A549 (cell line): ENCODE measurements around the gene NFIX. TPM values are rescaled to one million over a fixed set of nuclear protein-coding genes. Genes with fewer than 3 reads are reported as not detected.

Experiments
- ATAC-seq, 2 experiments: fragments of 200-7000 bp in 1 of 2; fragments of >200 bp in 1 of 2; cut with Nextera tagmentation in 1 of 2; cut with Tn5 transposase in 1 of 2; 3 replicates each; pipeline versions ENCODE4 v1.8.0 to v1.9.1; 2018 to 2020; ENCODE audit warnings: mild to moderate bottlenecking in 1 of 2, moderate library complexity in 1 of 2
- CTCF ChIA-PET: fragments of 300-600 bp; sonication (Branson Sonifier 250); formaldehyde crosslinking; extraction: SDS; loops from one replicate; lab custom pipeline; 2021; ENCODE audit warnings: antibody characterized with exemption, inconsistent platforms; lab: Yijun Ruan, JAX
- POLR2A ChIA-PET: fragments of 350-600 bp; formaldehyde crosslinking; extraction: SDS; loops from one replicate; lab custom pipeline; 2021; ENCODE audit warnings: antibody characterized with exemption, inconsistent platforms; lab: Yijun Ruan, JAX
- DNase-seq, 2 experiments: peaks; one replicate each; pipeline versions ENCODE4 v3.0.0 to v3.0.0-alpha.2; 2011 to 2016; ENCODE audit warnings: low read depth in 1 of 2, low spot score in 1 of 2
- FAIRE-seq: peaks from 2 replicates; lab custom pipeline; 2011; peaks lifted over from hg19 to GRCh38; lab: Jason Lieb, UNC
- H3K27ac ChIP-seq, 2 experiments: fragments of >200 bp; sonication (Bioruptor Twin); formaldehyde crosslinking; 3 replicates each; pipeline ENCODE4 v1.5.1; 2016 to 2017
- H3K4me1 ChIP-seq: fragments of >200 bp; sonication (Bioruptor Twin); formaldehyde crosslinking; 3 replicates; pipeline ENCODE4 v1.6.1; 2016
- H3K4me2 ChIP-seq: fragments of >200 bp; sonication (Bioruptor Twin); formaldehyde crosslinking; 3 replicates; pipeline ENCODE4 v1.6.1; 2016
- H3K4me3 ChIP-seq: fragments of >200 bp; sonication (Bioruptor Twin); formaldehyde crosslinking; 3 replicates; pipeline ENCODE4 v1.5.1; 2016
- H3K9me3 ChIP-seq: fragments of >200 bp; sonication (Bioruptor Twin); formaldehyde crosslinking; 3 replicates; pipeline ENCODE4 v1.6.1; 2016
- ATOH8 ChIP-seq: fragments of 250-450 bp; sonication (Bioruptor Pico); IDR thresholded peaks from 2 replicates; pipeline ENCODE4 v1.5.0; 2020; ENCODE audit warnings: low read depth, mild to moderate bottlenecking, moderate library complexity
- BHLHE40 ChIP-seq: IDR thresholded peaks from 2 replicates; pipeline ENCODE4 v1.6.1; 2012; ENCODE audit warnings: low read depth, low read length, inconsistent platforms
- CHD2 ChIP-seq: fragments of 150-350 bp; IDR thresholded peaks from 2 replicates; pipeline ENCODE4 v1.6.1; 2014; ENCODE audit warnings: low read length; ENCODE audit not compliant: partially characterized antibody
- FOSB ChIP-seq: fragments of 250-450 bp; sonication (Bioruptor Pico); IDR thresholded peaks from 2 replicates; pipeline ENCODE4 v1.5.0; 2020; ENCODE audit warnings: mild to moderate bottlenecking, moderate library complexity
- GATA3 ChIP-seq: IDR thresholded peaks from 2 replicates; pipeline ENCODE4 v1.6.1; 2012; ENCODE audit warnings: borderline replicate concordance
- HOXB13 ChIP-seq: fragments of 250-450 bp; sonication (Bioruptor Pico); IDR thresholded peaks from 2 replicates; pipeline ENCODE4 v1.5.0; 2020; ENCODE audit warnings: low read depth, mild to moderate bottlenecking, moderate library complexity
- HOXB5 ChIP-seq: fragments of 250-450 bp; sonication (Bioruptor Pico); IDR thresholded peaks from 2 replicates; pipeline ENCODE4 v1.5.0; 2020; ENCODE audit warnings: mild to moderate bottlenecking, moderate library complexity
- JUN ChIP-seq, 2 experiments: fragments of >200 bp; sonication (Bioruptor Twin); formaldehyde crosslinking; IDR thresholded peaks; 2 replicates in 1 of 2; 3 replicates in 1 of 2; pipeline ENCODE4 v1.6.1; 2016 to 2017
- MAX ChIP-seq: IDR thresholded peaks from 2 replicates; pipeline ENCODE4 v1.6.1; 2012
- MYC ChIP-seq: IDR thresholded peaks from 2 replicates; pipeline ENCODE4 v1.6.1; 2012; ENCODE audit warnings: mild to moderate bottlenecking, inconsistent platforms, low read length, improper control_type of control experiment, borderline replicate concordance
- NFE2L2 ChIP-seq: fragments of 150-350 bp; conservative IDR thresholded peaks from 2 replicates; pipeline ENCODE4 v1.6.1; 2014; ENCODE audit warnings: low read length
- POLR2A ChIP-seq: IDR thresholded peaks from 2 replicates; pipeline ENCODE4 v1.6.1; 2012; ENCODE audit warnings: mild to moderate bottlenecking, low read length
- POLR2AphosphoS2 ChIP-seq: conservative IDR thresholded peaks from 2 replicates; pipeline ENCODE4 v1.6.1; 2012; ENCODE audit warnings: low read length, improper control_type of control experiment, inconsistent platforms
- RAD21 ChIP-seq, 2 experiments: fragments of >200 bp in 1 of 2; sonication (Bioruptor Twin) in 1 of 2; formaldehyde crosslinking in 1 of 2; IDR thresholded peaks in 1 of 2; conservative IDR thresholded peaks in 1 of 2; 2 replicates in 1 of 2; 3 replicates in 1 of 2; pipeline ENCODE4 v1.6.1; 2012 to 2018; ENCODE audit warnings: inconsistent platforms in 1 of 2
- RARB ChIP-seq: fragments of 250-450 bp; sonication (Bioruptor Pico); IDR thresholded peaks from 2 replicates; pipeline ENCODE4 v1.8.0; 2021; ENCODE audit warnings: mild to moderate bottlenecking, moderate library complexity
- RCOR1 ChIP-seq: fragments of 150-350 bp; IDR thresholded peaks from 2 replicates; pipeline ENCODE4 v1.6.1; 2014; ENCODE audit warnings: antibody characterized with exemption, low read length, low read depth
- RFX5 ChIP-seq: fragments of 450-650 bp; IDR thresholded peaks from 2 replicates; pipeline ENCODE4 v1.7.1; 2014; ENCODE audit warnings: antibody characterized with exemption, mild to moderate bottlenecking, moderate library complexity
- ZFP36 ChIP-seq: fragments of 450-650 bp; IDR thresholded peaks from 2 replicates; pipeline ENCODE4 v1.6.1; 2014; ENCODE audit warnings: borderline replicate concordance; ENCODE audit not compliant: partially characterized antibody
- ZSCAN20 ChIP-seq: fragments of 250-450 bp; sonication (Bioruptor Pico); IDR thresholded peaks from 2 replicates; pipeline ENCODE4 v1.8.0; 2022; ENCODE audit warnings: mild to moderate bottlenecking, moderate library complexity
- WGBS: methylation state at CpG from one replicate; pipeline ENCODE4 v1.1.6; 2017; ENCODE audit errors: missing lambda C conversion rate; 5-methylcytosine and 5-hydroxymethylcytosine counted together
- polyA plus RNA-seq, 4 experiments: library from polyadenylated mRNA; depleted of rRNA in 3 of 4; stranded (reverse); fragments of >200 nt; fragmentation: RNase III in 1 of 4; extraction: RNeasy Plus Mini Kit Qiagen cat#74134 plus additional on column Dnase treatment in 1 of 4; gene quantifications; 2 replicates in 3 of 4; 3 replicates in 1 of 4; pipeline ENCODE4 v1.2.3, GENCODE V29; 2011 to 2017

The NFIX gene
- polyA plus RNA-seq, 2 of the 4 experiments (the other 2 are of a cell fraction) = 0.52 to 3.0 TPM

GRCh38 chr19:12983542-12984142 is 11.6 kb upstream of the NFIX start (continued):
- TF ChIP-seq FOSB (CRISPR knock-in tag) (no peak), NFE2L2 (no peak), BHLHE40 (peak; percentile 67), RAD21 (conservative IDR thresholded peaks at IDR 0.05 in 1 of 2, IDR thresholded peaks at IDR 0.05 in 1 of 2) (peak; percentile 57 to 76), HOXB5 (peak; percentile 81), ZSCAN20 (CRISPR knock-in tag) (no peak), ATOH8 (no peak), GATA3 (no peak)

GRCh38 chr19:12984143-12984627 is 11.1 kb upstream of the NFIX start:
- no peak for ATAC-seq
- 88% methylated on average over 3 of the region's 3 CpGs for WGBS
- CTCF ChIA-PET = interaction anchor here (0.6 to 16.3 kb wide), 24 partner anchors 9 to 279 kb away, joined by 3 to 309 read pairs (median 4); no protein-coding TSS in a partner anchor

GRCh38 chr19:12984683-12985048 is 10.6 kb upstream of the NFIX start:
- FAIRE-seq = no peak
- CTCF ChIA-PET = interaction anchor here (0.8 to 16.3 kb wide), 8 partner anchors 9 to 108 kb away, joined by 3 to 309 read pairs (median 8); no protein-coding TSS in a partner anchor

More at GRCh38 chr19:12984143-12984627, 11.1 kb upstream of the NFIX start:
- no peak overlapping the region; a peak in 1 of 6 replicates for H3K27ac ChIP-seq
- H3K4me1 ChIP-seq = 0 out of 3 replicates have a peak, but pooled peaks cover 3% of the 10 kb centered on the region
- FAIRE-seq (no peak), DNase-seq (no peak)
- no peak overlapping the region for H3K4me2 ChIP-seq
- no peak overlapping the region for H3K4me3 ChIP-seq
- no peak for TF ChIP-seq MYC
- no peak for TF ChIP-seq NFE2L2
- TF ChIP-seq HOXB5 = no peak
- no peak for TF ChIP-seq ZFP36
- no peak for TF ChIP-seq FOSB (CRISPR knock-in tag)
- TF ChIP-seq JUN (IDR thresholded peaks at IDR 0.05) = no peak
- no peak for TF ChIP-seq POLR2AphosphoS2
- no peak for TF ChIP-seq RARB (CRISPR knock-in tag)
- H3K9me3 ChIP-seq = no peaks in the 10 kb centered on the region
- POLR2A ChIA-PET = interaction anchor here (1.2 to 1.6 kb wide), 2 partner anchors 70 to 77 kb away, joined by 3 to 5 read pairs; no protein-coding TSS in a partner anchor

GRCh38 chr19:12985049-12985776 is 10.1 kb upstream of the NFIX start:
- Histone ChIP-seq H3K27ac (no peak overlapping the region), H3K9me3 (no peaks in the 10 kb centered on the region), H3K4me3 (no peak overlapping the region), H3K4me2 (no peak overlapping the region), H3K4me1 (0 out of 3 replicates have a peak, but pooled peaks cover 3% of the 10 kb centered on the region)
- no peak for TF ChIP-seq POLR2A
- TF ChIP-seq RCOR1 = no peak
- POLR2A ChIA-PET = interaction anchor here (1.2 kb wide), 1 partner anchor 69 kb away, joined by 3 read pairs; no protein-coding TSS in a partner anchor
- WGBS = 56% methylated on average over 13 of the region's 16 CpGs
- DNase-seq (no peak), FAIRE-seq (no peak), ATAC-seq (peak; percentile 6 to 44; a peak in 3 of 6 replicates)
- CTCF ChIA-PET = interaction anchor here (0.8 to 16.3 kb wide), 8 partner anchors 8 to 108 kb away, joined by 3 to 309 read pairs (median 8); no protein-coding TSS in a partner anchor

More at GRCh38 chr19:12984683-12985048, 10.6 kb upstream of the NFIX start:
- 0 out of 3 replicates have a peak, but pooled peaks cover 3% of the 10 kb centered on the region for H3K4me1 ChIP-seq
- no peak overlapping the region for H3K4me3 ChIP-seq
- WGBS = 17% methylated on average over 3 of the region's 10 CpGs
- no peak overlapping the region; a peak in 1 of 6 replicates for H3K27ac ChIP-seq
- no peak overlapping the region for H3K4me2 ChIP-seq
- POLR2A ChIA-PET = interaction anchor here (1.2 kb wide), 1 partner anchor 69 kb away, joined by 3 read pairs; no protein-coding TSS in a partner anchor
- TF ChIP-seq JUN (IDR thresholded peaks at IDR 0.05) (no peak), CHD2 (no peak), HOXB13 (CRISPR knock-in tag) (no peak), ZSCAN20 (CRISPR knock-in tag) (no peak), MAX (no peak), RFX5 (no peak)
- no peak for DNase-seq
- no peaks in the 10 kb centered on the region for H3K9me3 ChIP-seq
- no peak for ATAC-seq
